Lower leg skin (tissue), 4 donors: ENCODE measurements around the gene GLRX5. TPM values are rescaled to one million over a fixed set of nuclear protein-coding genes. Genes with fewer than 3 reads are reported as not detected.

Source experiments
- DNase-seq, 2 donors: peaks; one replicate each; pipeline ENCODE4 v3.0.0-alpha.2; 2019; ENCODE audit warnings: low spot score in 2 of 2
- H3K4me3 ChIP-seq: fragments of 200-600 bp; sonication (generic); 2 replicates; pipeline ENCODE4 v1.5.1; 2017; ENCODE audit warnings: mild to moderate bottlenecking, low read depth; ENCODE audit not compliant: poor library complexity, severe bottlenecking
- CTCF ChIP-seq, 3 donors: fragments of 450-650 bp; IDR thresholded peaks; one replicate each; pipeline ENCODE4 v1.5.1; 2016; ENCODE audit warnings: antibody characterized with exemption in 3 of 3, mild to moderate bottlenecking in 3 of 3, moderate library complexity in 2 of 3
- POLR2A ChIP-seq, 2 donors: fragments of 450-650 bp; IDR thresholded peaks; one replicate each; pipeline ENCODE4 v1.6.1; 2016 to 2017; ENCODE audit warnings: antibody characterized with exemption in 2 of 2, mild to moderate bottlenecking in 1 of 2, moderate library complexity in 1 of 2
- WGBS, 2 donors: methylation state at CpG; one replicate each; pipeline ENCODE4 v1.1.5; 2018; 5-methylcytosine and 5-hydroxymethylcytosine counted together
- intact Hi-C: fragments of 100-400 bp; cut with DNase I; formaldehyde crosslinking; loops from one replicate; pipeline ENCODE4 v1.15.0; 2023; ENCODE audit warnings: low total_unique reads
- total RNA-seq, 4 donors: library from RNA; depleted of rRNA; stranded (reverse); fragments of >200 nt; gene quantifications; one replicate each; pipeline ENCODE4 v1.1.0, GENCODE V29; 2016

Gene GLRX5
- total RNA-seq, 4 donors from 2014 or later, result 26.4 to 34.6 (median 33.9) TPM

GRCh38 chr14:95527387-95528002 lies 7.4 kb upstream of the GLRX5 start:
- DNase-seq, result peak; percentile 69 to 90
- TF ChIP-seq CTCF (IDR thresholded peaks at IDR 0.05) (peak in 1 of 3 donors; percentile 87), POLR2A (IDR thresholded peaks at IDR 0.05) (no peak)
- H3K4me3 ChIP-seq, result no peak overlapping the region
- WGBS, 2 donors, result 58 to 60% methylated on average over 4 of the region's 4 CpGs
- intact Hi-C loops, result loop anchor here (5.0 kb wide), 1 partner anchor 85 kb away; no protein-coding TSS in a partner anchor

DNA sequence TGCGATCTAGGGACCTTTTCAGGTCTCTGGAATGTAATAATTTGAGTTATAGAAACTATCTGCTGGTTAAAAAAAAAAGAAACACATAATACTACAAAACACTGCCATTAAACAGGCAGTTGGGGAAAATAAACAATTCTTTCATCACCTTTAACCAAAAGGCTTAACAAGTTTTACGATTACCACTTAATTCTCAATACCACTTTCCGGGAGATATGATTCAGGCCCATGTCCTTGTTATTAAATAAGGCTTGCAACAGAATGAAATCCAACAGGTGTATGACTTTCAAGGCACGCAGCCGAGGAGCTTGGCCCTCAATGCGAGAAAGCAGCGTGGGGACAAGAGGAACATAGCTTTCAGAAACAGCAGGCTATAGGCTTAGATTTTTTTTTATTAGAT lies 5.6 kb upstream of the GLRX5 start:
- intact Hi-C loops, result loop anchor here (5.0 kb wide), 1 partner anchor 87 kb away; no protein-coding TSS in a partner anchor
- WGBS, 2 donors, result 83 to 87% methylated on average over 7 of the region's 7 CpGs
- H3K4me3 ChIP-seq, result no peak overlapping the region
- peak in 1 of 2 donors; percentile 65 for DNase-seq
- TF ChIP-seq CTCF (IDR thresholded peaks at IDR 0.05), result no peak

- no peak for TF ChIP-seq POLR2A (IDR thresholded peaks at IDR 0.05)
- TF ChIP-seq CTCF (IDR thresholded peaks at IDR 0.05), result no peak
- peak in 1 of 2 donors; percentile 63 for DNase-seq
- WGBS, 2 donors, result 69 to 76% methylated on average over 13 of the region's 13 CpGs
- no peak overlapping the region for H3K4me3 ChIP-seq
- intact Hi-C loops, result no loop called here
Observed at GRCh38 chr14:95530473-95531276, 4.2 kb upstream of the GLRX5 start.

DNA sequence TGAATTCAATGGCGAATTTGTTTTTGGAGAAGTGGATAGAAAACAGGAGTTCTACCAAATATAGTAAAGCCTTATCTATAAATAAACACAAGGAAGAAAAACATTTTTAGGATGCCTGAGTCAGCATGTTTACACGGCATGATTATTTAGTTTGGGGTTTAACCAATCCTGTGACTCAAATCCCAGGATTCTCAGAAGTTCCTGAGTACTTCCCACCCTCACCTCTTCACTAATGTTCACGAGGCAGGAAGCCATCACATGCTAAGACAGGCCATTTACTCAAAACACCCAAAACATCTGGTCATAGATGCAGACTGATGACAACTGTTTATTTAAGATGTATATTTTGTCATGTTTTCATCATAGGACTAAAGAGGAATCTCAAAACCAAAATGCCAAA lies 3.4 kb upstream of the GLRX5 start:
- DNase-seq, result no peak
- intact Hi-C loops, result no loop called here
- 34 to 37% methylated on average over 3 of the region's 3 CpGs for WGBS, 2 donors
- no peak overlapping the region for H3K4me3 ChIP-seq
- no peak for TF ChIP-seq CTCF (IDR thresholded peaks at IDR 0.05)
- no peak for TF ChIP-seq POLR2A (IDR thresholded peaks at IDR 0.05)

- intact Hi-C loops, result no loop called here
- TF ChIP-seq CTCF (IDR thresholded peaks at IDR 0.05), result no peak
- no peak for TF ChIP-seq POLR2A (IDR thresholded peaks at IDR 0.05)
- no peak overlapping the region for H3K4me3 ChIP-seq
- no peak for DNase-seq
- 52 to 59% methylated on average over 3 of the region's 3 CpGs for WGBS, 2 donors
Observed at GRCh38 chr14:95531969-95532368, 2.9 kb upstream of the GLRX5 start.
